Stimulated activated CD4-positive, alpha-beta T cell treated with anti-CD3 and anti-CD28 coated beads, Interleukin-4, amount 100 ng/mL, for 48 hours (primary cell): ENCODE measurements around the gene PRKCH.

Source experiments
- DNase-seq, 2 donors: peaks; one replicate each; pipeline ENCODE4 v3.0.0-alpha.2; 2020; ENCODE audit warnings: low read depth in 2 of 2

The PRKCH gene

DNA sequence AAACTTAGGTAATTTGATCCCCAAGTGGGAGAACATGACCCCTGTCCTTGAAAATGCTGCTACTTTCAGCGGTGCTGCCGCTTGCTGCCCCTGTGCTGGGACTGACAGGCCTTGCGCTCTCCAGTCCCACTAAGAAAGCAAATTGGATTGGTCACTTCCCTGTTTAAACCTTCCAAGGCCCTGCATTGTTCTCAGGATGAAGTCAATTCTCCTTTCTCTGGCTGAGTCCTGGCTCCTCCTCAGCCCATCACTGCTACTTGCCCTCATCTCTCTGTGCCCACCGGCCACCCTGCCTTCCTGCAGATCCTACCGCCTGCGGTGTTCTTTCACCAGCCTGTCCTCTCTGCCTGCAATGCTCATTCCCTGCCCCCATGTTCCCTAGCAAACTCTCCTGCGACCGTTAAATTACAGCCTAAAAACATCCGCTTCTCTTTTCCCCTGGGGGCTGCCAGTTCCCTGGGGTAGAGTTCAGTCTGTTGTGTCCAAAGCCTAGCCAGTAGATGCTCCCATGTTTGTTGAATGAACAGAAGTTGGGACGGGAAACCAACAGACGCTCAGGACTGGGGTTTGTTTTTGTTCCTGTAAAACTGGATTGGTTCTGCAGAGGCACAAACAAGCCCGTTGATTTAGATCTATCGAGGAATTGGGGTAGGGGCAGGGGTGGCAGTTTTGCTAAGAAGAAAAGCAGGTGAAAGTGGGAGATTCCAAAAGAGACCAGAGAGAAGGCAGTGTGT is 246.6 kb downstream of the PRKCH start:
- DNase-seq: no peak

DNA sequence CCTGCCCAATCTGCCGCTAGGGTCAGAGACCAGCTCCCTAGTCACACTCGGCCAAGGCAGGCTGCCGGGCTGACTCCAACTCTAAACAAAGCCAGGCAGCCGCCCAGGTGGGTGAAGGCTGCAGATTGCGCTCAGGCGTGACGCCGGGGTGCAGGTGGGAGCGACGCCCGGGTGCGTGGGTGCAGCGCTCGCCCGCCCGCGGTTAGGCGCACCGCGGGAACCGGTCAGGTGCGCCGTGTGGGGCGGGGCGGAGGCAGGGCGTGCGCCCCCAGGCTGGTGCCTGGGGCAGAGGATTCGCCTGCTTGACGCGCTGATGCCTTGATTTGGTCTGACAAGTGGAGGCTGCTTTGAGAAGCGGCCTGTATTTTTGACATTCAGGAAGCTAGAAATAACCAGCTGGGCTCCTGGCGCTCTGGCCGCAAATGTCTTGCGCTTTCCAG is 247.2 kb downstream of the PRKCH start:
- peak; percentile 32 to 36 for DNase-seq

DNA sequence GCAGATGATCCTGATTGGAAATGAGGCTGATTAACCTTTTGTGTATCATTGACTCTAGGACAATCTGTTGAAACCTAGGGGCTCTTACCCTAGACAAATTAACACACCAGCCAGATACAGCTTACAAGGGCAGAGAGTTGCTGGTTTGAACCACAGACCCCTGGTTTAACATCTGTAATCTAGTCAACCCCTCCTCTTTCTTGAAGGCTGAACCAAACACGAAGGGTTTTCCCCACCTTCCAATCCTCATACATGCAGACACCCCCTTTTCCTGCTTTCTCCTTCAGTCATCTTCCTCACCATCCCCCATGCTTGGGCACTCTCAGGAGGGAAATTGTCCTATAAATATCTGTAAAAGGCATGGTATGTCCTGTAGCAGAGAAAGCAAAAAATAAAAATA is 247.9 kb downstream of the PRKCH start:
- DNase-seq: no peak

DNA sequence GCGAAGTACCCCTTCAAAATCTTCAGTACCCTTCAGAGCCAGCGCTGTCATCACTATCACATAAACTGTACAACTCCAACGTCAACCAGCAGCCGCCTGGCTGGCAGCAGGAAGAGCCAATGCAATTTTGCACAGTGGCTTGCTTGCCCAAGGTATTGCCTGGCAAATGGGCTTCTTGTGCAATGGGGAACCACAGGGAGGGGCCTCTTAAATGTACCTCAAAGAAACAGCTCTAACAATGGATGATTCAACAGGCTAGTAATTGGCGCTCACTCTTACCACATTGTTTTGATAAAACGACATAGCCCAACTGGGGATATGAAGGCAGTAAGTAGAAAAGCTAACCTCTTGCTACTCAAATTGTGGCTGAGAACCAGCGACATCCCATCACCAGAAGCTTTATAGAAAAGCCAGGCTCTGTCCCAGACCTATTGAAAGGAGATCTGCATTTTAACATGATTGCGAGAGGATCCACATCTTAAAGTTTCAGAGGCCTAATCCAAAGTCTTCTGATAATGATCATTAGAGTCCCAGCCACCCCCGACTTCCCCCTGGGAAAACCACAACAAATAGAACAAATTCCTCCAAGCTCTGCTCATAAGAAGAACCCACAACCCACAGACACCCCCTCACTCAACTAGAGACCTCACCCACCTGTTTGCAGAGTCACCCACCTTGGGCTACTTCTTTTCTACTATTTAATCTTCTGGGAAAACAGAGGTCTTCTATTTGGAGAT is 248.6 kb downstream of the PRKCH start:
- DNase-seq: peak; percentile 33 to 35

DNA sequence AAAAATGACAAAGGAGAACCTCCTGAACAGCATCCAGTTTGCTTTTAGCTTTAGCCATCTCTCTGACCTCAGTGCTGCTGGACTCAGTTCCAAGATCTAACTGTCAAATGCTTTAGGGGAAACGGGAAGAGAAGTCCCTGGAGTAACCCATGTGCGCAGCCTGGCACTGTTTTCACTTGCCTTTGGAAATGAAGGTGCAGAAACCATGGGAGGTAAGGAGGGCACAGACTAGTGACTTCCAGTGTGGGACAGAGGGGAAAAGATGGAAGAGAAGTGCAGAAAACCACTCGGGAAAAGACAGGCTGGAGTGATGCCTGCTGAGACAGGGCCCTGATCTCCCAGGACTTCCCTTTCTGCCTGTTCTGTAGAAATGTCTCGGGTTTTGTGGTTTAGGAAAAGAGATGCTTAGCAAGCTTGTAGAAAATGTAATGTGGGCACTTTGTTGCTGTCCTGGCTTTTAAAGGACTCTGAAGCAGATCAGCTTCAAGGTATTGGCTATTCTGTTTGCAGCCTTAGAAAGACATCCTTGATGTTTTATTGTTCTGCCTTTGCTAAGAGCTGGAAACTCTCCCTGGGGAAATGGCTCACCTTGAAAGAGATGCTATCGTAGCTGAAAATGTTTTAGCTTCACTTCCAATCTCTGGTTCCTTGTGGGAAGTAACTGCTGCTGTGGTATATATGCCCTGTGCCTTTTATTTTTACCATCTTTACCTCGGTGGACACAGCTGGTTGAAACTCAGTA is 249.3 kb downstream of the PRKCH start:
- DNase-seq: no peak

DNA sequence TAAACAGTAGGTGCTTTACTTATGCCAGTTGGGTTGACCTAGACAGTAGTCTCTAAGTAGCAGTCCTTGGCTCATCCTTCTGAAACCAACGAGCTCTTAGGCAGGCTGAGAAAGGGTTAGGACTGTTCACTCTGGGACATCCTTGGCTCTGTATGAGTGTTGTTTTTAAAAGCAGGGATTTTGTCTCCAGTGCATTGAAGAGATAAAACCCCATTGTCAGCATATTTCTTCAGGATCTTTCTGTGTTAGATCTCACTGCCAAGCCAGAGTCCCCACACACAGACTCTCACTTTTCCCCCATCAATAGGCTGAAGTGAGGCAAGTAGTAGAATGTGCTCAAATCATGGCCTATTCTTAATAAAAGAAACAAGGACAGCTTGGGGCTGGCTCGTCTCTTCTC is 250.5 kb downstream of the PRKCH start:
- no peak for DNase-seq

DNA sequence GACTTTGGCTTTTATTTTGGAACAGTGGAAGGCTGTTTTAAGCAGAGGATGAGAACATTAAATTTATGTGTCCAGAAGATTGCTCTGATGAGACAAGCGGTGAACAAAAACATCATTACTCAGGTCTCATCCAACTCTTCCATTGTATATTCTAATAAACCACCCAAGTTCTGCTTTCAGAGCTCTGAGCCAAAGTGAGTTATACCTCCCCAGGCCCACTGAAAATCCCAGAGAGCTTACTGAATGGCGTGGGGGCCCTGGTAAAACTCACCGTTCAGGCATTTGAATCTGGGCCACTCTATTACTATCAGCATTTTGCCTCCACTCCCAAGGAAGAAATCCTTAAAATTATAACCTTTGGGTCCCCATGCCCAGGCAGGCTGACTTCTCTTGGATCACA is 251.9 kb downstream of the PRKCH start:
- no peak for DNase-seq

DNA sequence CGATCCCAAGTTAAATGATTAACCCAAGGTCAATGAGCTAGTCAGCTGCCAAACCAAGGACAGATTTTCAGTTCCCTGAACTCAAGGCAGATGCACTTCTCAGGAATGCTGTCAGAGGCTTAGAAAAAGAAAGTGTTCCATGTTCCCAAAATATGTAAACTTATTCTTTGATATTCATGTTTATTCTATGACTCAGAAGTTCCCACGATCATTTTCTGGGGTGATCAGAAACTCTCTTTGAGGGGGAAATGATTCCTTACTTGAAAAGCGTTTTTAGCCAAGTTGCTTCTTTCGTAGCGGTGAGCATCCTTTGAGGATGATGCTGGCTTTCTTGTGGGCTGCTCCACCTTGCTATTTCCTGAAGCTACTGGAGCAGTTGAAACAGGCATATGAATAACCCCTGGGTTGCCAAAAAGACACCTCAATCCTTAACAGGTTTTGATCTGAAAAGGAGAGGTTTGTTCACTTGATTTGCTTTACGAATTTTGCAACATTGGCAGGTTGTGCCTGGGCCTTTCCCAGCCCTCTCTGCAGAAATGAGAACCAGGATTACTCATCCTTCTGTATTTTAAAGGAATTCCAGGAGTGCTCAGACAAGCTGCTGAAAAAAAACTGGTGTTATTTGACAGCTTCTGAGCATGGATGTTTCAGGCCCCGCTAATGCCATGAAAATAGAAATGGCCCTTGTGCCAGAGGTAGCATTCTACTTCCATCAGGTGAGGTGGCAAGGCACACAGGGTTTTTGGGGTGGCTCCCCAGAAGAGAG is 252.6 kb downstream of the PRKCH start:
- no peak for DNase-seq

DNA sequence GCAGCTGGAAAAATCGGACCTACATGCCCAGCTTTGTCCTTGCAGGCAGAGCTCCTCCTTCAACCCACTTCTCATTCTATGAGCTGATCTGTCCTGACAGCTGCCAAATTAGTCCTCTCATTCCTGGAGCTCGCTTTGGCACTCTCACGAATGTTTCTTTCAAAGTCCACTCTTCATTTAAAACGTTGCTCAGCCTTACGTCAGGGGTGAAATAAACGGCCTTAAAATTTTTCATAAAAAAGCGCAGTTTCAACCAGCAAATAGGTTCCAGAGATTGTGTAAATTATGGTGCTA is 253.1 kb downstream of the PRKCH start:
- no peak for DNase-seq

DNA sequence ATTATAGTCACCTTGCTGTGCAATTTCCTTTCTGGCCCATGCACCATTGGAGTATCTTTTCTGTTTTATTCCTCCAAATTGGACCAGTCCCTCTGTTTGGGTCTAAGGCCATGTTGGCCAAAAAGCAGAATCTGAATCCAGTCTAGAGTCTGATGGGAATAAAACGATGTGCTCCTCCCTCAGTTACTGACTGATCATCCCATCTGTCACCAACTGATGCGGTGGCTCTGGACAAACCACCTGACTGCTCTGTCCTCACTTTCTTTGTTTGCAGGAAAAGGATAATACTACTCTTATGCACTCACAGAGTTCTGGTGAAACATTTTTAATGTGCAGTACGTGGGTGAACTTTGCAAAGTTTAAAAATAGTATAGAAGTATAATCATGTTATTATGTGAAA is 253.7 kb downstream of the PRKCH start:
- no peak for DNase-seq

DNA sequence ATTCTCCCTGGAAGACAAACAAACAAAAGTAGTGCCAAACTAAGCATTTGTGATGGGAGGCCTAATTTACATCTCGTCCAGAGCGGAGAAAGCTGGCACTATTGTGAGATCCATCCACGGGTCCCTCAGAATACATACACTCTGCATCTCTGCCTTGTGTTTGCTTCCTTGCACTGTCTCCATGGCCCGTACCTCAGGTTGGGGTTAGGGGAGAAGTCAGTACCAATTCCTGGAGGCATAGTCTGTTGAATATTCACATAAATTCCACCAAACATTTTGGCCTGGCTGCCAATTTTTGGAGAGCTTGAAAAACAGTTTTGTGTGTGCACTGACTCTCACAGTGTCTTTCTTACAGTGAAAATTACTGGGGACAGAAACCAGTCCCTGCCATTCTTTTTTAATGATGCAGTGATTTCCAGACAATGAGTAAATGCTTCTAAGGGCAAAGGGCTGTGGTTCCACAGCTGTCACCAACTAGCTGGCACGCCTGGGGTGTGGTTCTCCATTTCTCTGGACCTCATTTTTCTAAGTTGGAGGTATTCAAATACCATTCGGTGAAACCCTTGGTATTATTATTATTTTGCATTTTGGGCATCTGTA is 254.3 kb downstream of the PRKCH start:
- DNase-seq: no peak

DNA sequence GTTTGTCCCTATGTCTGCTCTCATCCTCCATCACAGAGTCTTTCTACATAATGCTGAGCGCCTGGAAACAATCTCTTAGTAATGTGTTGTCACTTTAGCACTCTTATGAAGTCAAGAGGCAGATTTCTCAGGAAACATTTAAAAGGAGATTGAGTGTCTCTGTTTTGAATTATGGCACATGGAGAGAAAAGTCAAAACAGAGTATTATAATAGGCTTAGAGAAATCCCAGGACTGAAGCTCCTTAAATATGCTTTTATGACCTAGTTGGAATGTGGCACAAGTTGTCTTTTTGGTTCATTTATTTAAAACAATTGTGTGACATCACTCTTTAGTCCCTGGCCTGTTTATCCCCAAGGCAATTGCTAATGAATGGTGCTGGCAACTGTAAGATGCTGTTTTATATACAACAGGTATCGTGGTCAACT is 256.1 kb downstream of the PRKCH start:
- no peak for DNase-seq

DNA sequence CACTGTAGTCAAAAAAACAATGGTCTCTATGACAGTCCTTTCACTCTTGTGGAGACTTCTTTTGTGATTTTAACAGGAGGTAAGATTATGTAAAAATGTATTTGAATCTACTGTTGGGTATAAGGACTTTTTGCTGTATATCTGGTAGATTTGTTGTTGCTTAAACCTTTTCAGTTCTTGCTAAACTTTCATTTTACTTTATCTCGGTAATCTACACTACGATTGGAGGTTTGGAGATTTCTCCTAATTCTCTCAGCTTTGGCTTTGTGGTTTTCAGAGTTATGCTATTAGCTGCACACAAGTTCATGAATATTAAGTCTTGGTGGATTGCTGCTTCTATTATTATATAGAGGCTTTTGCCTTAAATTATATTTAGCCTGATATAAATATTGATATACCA is 257.4 kb downstream of the PRKCH start:
- no peak for DNase-seq

DNA sequence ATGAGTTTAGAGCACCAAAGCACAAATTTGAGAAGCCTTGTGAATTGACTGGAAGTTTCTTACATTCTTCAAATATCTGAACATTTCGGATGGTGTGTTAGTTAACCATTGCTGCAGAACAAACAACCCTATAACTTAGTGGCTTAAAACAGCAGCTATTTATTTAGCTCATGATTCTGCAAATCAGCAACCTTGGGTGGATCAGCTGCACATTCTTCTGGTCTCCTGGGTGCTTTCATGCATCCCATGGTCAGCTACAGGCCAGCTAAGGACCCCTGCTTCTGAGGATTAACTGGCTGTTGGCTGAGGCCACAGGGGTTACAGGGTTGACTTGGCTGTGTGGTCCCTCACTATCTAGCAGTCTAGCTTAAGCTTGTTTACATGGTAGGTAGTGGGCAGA is 260.0 kb downstream of the PRKCH start:
- DNase-seq: no peak

DNA sequence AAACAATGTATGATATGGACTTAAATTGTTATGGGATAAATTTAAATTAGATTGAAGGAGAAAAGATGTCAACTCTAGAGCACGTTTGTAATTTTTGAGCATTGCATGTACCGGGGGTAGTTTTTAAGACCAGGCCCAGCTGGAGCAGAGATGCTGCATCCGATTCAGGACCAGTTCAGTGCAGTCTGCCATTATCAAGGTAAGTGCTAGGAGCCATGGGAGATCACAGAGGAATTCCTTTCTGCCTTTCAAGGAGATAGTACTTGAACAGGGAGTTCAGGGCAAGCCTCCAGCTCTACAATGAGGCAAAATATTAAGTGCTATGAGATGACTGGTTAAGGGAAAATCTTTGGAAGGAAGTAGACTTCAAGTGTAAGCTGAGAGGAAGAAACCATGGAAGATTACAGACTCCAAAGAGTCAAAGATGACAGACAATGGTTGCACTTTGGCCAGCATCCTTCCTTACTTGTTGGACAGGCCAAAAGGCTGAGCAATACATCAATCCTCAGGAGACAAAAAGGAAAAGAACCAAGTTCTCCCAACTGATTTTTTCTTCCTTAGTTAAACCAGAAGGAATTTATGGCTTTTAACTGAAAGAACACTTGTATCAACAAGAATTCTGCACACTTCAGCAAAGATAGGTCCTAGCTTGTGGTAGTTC is 260.7 kb downstream of the PRKCH start:
- DNase-seq: no peak

DNA sequence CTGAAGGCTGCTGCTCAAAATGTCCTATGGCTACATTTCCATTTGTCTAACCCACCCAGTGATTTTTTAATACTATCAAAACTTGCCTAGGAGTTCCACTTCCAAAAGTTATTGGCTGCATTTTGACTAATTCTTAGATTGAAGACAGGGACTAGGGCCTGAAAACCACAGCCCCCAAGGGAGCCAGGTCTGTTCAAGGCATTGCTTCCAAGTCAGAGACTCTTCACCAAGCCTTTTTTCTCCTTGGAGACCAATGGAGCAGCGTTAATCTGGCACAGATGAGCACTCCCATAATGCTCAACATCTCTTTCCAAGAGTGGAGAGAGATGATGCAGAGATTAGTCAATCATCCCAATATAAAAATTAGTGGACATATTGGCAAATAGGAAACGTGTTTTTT is 261.4 kb downstream of the PRKCH start:
- DNase-seq: no peak

DNA sequence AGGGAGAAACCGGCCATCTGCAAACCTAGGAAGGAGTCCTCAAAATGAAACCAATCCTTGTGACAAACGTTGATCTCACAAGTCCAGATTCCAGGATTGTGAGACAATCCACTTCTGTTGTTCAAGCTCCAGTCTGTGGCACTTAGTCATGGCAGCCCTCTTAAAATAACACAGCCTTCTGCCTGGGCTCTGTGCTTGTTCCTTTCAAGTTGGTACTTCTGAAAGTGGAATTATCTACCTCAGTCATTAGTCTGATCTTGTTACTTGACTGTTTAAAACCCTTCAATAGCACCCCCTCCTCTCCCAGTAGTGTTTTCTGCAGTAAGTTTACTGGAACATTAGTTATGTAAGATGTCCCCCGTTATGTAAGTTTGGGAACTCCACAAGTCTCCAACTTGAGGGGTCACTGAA is 263.0 kb downstream of the PRKCH start:
- DNase-seq: no peak

DNA sequence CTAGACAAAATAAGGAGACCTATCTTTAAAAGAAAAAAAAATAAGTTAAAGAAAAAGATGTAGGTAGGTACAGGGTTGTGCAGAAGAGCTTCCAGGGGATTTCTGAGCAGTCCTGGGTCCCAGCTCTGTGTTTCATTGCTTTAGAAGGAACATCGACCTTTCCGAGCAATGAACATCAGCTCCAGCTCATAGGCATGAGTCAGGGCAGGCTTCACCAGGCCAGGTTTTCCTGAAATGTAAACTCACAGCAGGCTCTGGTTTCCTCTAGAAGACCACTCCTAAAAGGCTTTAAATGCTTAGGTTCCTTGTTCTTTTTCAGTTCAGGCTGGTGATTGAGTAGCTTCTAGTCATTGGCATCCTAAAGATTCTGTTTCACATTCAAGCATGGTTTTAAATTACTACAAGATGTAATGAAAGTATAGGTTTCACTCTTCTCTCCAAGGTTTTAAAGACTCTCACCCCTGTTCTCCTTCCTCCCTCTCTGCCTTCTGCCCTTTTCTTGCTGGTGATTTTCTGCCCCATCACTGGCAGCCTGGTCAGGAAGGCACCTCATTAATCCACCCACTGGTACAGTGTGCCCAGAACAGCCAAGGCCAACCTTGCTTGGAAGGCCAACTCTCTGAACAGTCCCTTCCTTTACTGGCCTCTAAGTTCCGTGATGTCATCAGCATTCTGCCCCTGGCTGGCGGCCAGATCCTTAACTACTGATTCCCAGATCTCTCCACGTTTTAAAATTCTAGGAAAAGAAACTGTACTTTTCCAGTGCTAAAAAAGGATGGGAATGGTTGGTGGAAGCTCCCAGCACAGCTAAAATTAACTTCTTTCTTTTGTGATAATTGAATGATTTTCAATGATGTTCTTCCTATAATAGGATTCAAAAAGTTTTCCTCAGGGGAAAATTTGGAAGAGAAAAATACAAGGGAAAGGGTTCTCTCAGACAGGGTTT is 264.5 kb downstream of the PRKCH start:
- no peak for DNase-seq

DNA sequence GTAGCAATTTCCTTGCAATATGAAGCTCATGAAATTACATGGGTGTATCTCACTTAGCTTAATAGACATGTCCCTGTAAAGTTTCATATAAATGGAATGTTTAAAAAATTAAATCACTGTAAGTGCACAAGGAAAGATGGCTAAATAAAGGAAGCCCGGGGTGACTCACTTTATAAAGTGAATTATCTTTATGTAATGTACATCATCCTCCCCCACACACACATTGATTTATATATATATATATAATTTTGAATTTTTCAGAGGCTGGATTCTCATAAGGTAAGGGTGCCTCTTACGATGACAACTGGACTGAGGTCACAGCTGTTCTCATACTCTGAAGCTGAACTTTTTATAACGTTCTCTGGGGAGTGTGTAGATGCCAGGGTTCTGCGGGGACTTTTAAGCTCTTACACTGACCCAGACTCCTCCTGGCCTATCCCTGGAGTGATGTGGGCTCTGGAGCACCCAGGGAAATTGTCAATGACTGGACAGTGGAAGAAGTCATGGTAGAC is 265.2 kb downstream of the PRKCH start:
- DNase-seq: no peak
